Neural cell (in vitro differentiated cells): ENCODE data around the gene NOM1. TPM values are rescaled to one million over a fixed set of nuclear protein-coding genes. Genes with fewer than 3 reads are reported as not detected.

ENCODE experiments used
- H2AFZ ChIP-seq: fragments of 200-600, 300-800 bp; sonication (generic), shearing (Covaris generic); 2 replicates; pipeline ENCODE4 v1.6.0; 2014; ENCODE audit warnings: low read depth, mild to moderate bottlenecking, antibody characterized with exemption, low read length, moderate library complexity
- H3F3A ChIP-seq: fragments of 200-600 bp; shearing (Covaris generic); 2 replicates; pipeline ENCODE4 v1.6.1; 2016; ENCODE audit warnings: mild to moderate bottlenecking, moderate library complexity, mixed read lengths, antibody characterized with exemption, low read length; ENCODE audit not compliant: insufficient read depth, poor library complexity, severe bottlenecking
- H3K27ac ChIP-seq: fragments of 200-600, 300-800 bp; sonication (generic), shearing (Covaris generic); 2 replicates; pipeline ENCODE4 v1.5.1; 2014; ENCODE audit warnings: mild to moderate bottlenecking, low read length, moderate library complexity
- H3K27me3 ChIP-seq: fragments of 300-800, 200-600 bp; sonication (generic), shearing (Covaris generic); 2 replicates; pipeline ENCODE4 v1.6.0; 2014; ENCODE audit warnings: mild to moderate bottlenecking, low read depth, low read length, moderate library complexity; ENCODE audit not compliant: insufficient read depth
- H3K36me3 ChIP-seq: fragments of 300-800, 200-600 bp; sonication (generic), shearing (Covaris generic); 2 replicates; pipeline ENCODE4 v1.5.1; 2014; ENCODE audit warnings: mild to moderate bottlenecking, antibody characterized with exemption, low read length, moderate library complexity; ENCODE audit not compliant: insufficient read depth
- H3K4me2 ChIP-seq: fragments of 300-800, 200-600 bp; sonication (generic), shearing (Covaris generic); 2 replicates; pipeline ENCODE4 v1.6.0; 2014; ENCODE audit warnings: mild to moderate bottlenecking, low read length
- H3K4me3 ChIP-seq: fragments of 300-800, 200-600 bp; sonication (generic), shearing (Covaris generic); 2 replicates; pipeline ENCODE4 v1.5.1; 2014; ENCODE audit warnings: mild to moderate bottlenecking, low read length, moderate library complexity
- H3K79me2 ChIP-seq: fragments of 200-600 bp; shearing (Covaris generic); replicated peaks from 2 replicates; pipeline ENCODE4 v1.6.0; 2014; ENCODE audit warnings: mild to moderate bottlenecking, low read length, moderate library complexity; ENCODE audit not compliant: insufficient read depth
- H3K9ac ChIP-seq: fragments of 300-800, 200-600 bp; sonication (generic), shearing (Covaris generic); 2 replicates; pipeline ENCODE4 v1.6.1; 2016; ENCODE audit warnings: mild to moderate bottlenecking, low read length, mixed read lengths
- H3K9me2 ChIP-seq: fragments of 200-600 bp; shearing (Covaris generic); 2 replicates; pipeline ENCODE4 v1.6.1; 2016; ENCODE audit warnings: mild to moderate bottlenecking, low read length, mixed read lengths; ENCODE audit not compliant: insufficient read depth
- H3K9me3 ChIP-seq: fragments of 200-600, 300-800 bp; sonication (generic), shearing (Covaris generic); 2 replicates; pipeline ENCODE4 v1.6.1; 2016; ENCODE audit warnings: mild to moderate bottlenecking, mixed run types, low read length, moderate library complexity, mixed read lengths
- H4K20me1 ChIP-seq: fragments of 200-600 bp; shearing (Covaris generic); 2 replicates; pipeline ENCODE4 v1.6.1; 2016; ENCODE audit warnings: mild to moderate bottlenecking, mixed run types; ENCODE audit not compliant: insufficient read depth
- CTCF ChIP-seq: fragments of 450-650 bp; IDR thresholded peaks from 2 replicates; pipeline ENCODE4 v1.5.1; 2014; ENCODE audit warnings: antibody characterized with exemption, mild to moderate bottlenecking, moderate library complexity; ENCODE audit not compliant: poor library complexity, severe bottlenecking
- EP300 ChIP-seq: fragments of 450-650 bp; conservative IDR thresholded peaks from 2 replicates; pipeline ENCODE4 v1.6.1; 2014; ENCODE audit warnings: antibody characterized with exemption, mild to moderate bottlenecking, moderate library complexity; ENCODE audit not compliant: poor library complexity, severe bottlenecking
- EZH2 ChIP-seq: fragments of 200-600, 300-800 bp; shearing (Covaris generic), sonication (generic); IDR thresholded peaks from 2 replicates; pipeline ENCODE4 v1.6.1; 2014; ENCODE audit warnings: antibody characterized with exemption, low read length, borderline replicate concordance, mild to moderate bottlenecking; ENCODE audit not compliant: insufficient read depth, poor library complexity, severe bottlenecking
- MXI1 ChIP-seq: fragments of 450-650 bp; conservative IDR thresholded peaks from 2 replicates; pipeline ENCODE4 v1.6.1; 2014; ENCODE audit warnings: antibody characterized with exemption, mild to moderate bottlenecking; ENCODE audit not compliant: poor library complexity, severe bottlenecking
- POLR2AphosphoS5 ChIP-seq: IDR thresholded peaks from 2 replicates; pipeline ENCODE4 v1.6.1; 2012
- RAD21 ChIP-seq: fragments of 450-650 bp; conservative IDR thresholded peaks from 2 replicates; pipeline ENCODE4 v1.6.1; 2014; ENCODE audit warnings: antibody characterized with exemption, mild to moderate bottlenecking, moderate library complexity
- REST ChIP-seq: IDR thresholded peaks from 2 replicates; pipeline ENCODE4 v1.6.1; 2012; ENCODE audit warnings: borderline replicate concordance
- SMC3 ChIP-seq: fragments of 450-650 bp; conservative IDR thresholded peaks from 2 replicates; pipeline ENCODE4 v1.6.1; 2014; ENCODE audit warnings: antibody characterized with exemption, mild to moderate bottlenecking, moderate library complexity; ENCODE audit not compliant: poor library complexity
- TAF1 ChIP-seq: IDR thresholded peaks from 2 replicates; pipeline ENCODE4 v1.6.1; 2012; ENCODE audit warnings: low read depth
- polyA plus RNA-seq: library from polyadenylated mRNA; depleted of rRNA; stranded (reverse); fragments of >200 nt; gene quantifications from 2 replicates; pipeline ENCODE4 v1.2.3, GENCODE V29; 2014

Gene NOM1
- polyA plus RNA-seq, 1 donor from 2014 or later = 22.5 TPM

DNA sequence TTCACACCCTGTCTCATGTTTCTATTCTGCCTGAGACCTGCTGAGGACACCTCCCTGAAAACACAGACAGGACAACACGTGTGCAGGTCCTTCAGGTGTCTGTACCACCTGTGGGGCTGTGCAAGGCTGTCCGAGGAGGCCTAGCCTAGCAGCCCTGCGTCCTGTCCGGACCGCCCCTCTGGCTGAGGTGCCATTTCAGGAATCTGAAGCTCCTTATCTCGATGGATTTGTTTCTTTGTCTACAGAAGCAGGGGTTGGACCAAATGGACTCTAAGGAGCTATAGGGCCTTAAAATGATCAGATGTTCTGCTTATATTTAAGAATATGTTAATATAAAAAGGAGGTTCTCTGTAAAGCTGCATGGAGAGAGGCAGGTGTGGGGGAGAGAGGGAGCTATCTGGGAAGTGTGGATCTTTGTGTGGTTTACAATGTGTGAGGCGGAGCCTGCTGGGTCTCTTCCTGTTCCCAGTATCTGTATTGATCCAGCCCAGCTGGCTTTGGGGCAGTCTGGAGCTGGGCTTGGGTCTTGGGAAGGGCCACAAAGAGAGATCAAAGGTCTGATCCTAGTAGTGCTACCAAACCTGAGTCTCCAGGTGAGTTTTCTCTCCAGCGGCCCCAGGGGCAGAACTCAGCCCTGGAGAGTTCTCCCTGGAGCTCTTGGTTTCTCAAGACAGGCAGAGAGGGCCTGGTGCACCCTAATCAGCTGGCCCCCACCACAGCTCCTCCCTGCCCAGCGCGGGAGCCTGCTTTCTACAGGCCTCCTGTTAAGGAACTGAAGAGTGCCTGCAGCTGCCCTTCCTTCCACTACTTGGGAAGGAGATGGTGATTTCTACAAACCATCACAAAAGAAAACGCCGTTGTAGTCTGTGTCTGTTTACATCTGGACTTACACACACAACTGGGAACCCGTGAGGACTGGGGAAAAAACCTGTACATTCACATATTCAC, 64.4 kb downstream of the NOM1 start:
- no peak for TF ChIP-seq REST
- no peak for TF ChIP-seq POLR2AphosphoS5
- TF ChIP-seq SMC3 = no peak
- no peak for TF ChIP-seq TAF1
- Histone ChIP-seq H3K79me2 (no peaks in the 10 kb centered on the region), H3K4me2 (no peak overlapping the region), H3F3A (no peaks in the 10 kb centered on the region), H3K9me2 (no peaks in the 10 kb centered on the region), H4K20me1 (no peaks in the 10 kb centered on the region), H3K27ac (no peak overlapping the region), H3K9ac (no peak overlapping the region), H2AFZ (no peak overlapping the region), H3K4me3 (no peak overlapping the region), H3K36me3 (no peaks in the 10 kb centered on the region), H3K9me3 (no peaks in the 10 kb centered on the region), H3K27me3 (peaks cover 95% of the 10 kb centered on the region)

GRCh38 chr7:157014635-157015555, 65.4 kb downstream of the NOM1 start:
- H3K9me2 ChIP-seq = no peaks in the 10 kb centered on the region
- peaks cover 97% of the 10 kb centered on the region for H3K27me3 ChIP-seq
- H3F3A ChIP-seq = no peaks in the 10 kb centered on the region
- H3K4me2 ChIP-seq = no peak overlapping the region
- no peak overlapping the region for H3K9ac ChIP-seq
- H3K36me3 ChIP-seq = no peaks in the 10 kb centered on the region
- no peak overlapping the region for H2AFZ ChIP-seq
- H4K20me1 ChIP-seq = no peaks in the 10 kb centered on the region
- TF ChIP-seq MXI1 (no peak), TAF1 (no peak), REST (no peak), EP300 (no peak), EZH2 (no peak), SMC3 (no peak), RAD21 (no peak), CTCF (no peak), POLR2AphosphoS5 (no peak)
- no peaks in the 10 kb centered on the region for H3K79me2 ChIP-seq
- H3K9me3 ChIP-seq = no peaks in the 10 kb centered on the region
- no peak overlapping the region for H3K27ac ChIP-seq
- H3K4me3 ChIP-seq = no peak overlapping the region
